ENCODE results near the gene ODAD4.

Gene ODAD4

DNA sequence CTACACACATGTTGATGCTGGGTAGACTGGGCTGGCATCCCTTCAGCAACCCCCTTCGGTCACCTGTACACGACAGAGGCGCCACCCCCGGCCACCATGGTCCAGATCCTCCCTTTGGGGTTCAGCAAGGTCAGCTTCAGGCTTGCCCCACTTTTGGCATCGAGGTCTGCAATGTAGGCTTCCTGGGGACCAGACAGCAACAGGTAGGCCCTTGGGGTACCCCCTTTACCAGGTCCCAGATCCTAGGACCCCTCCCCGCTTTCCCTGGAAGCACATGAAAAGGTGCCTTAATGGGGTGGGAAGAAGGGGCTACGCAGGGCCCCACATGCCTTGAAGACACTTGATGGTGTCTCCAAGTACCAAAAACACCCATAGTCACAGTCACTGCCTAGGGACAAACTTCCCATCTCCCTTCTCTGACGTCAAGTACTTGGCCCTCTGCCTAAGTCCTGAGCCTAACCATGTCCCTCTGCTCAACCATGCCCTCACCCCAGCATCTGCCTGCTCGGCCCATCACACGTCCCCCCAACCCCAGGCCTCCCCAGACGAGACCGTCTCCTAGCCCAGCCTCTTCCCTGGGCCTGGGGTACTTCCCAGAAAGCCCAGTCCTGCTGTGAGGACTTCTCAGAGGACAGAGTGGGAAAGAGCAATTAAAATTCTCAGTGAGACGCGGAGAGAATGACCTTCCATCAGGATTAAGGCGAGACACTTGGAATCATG is 23.8 kb upstream of the ODAD4 start:
- TF ChIP-seq, protein P1, sequence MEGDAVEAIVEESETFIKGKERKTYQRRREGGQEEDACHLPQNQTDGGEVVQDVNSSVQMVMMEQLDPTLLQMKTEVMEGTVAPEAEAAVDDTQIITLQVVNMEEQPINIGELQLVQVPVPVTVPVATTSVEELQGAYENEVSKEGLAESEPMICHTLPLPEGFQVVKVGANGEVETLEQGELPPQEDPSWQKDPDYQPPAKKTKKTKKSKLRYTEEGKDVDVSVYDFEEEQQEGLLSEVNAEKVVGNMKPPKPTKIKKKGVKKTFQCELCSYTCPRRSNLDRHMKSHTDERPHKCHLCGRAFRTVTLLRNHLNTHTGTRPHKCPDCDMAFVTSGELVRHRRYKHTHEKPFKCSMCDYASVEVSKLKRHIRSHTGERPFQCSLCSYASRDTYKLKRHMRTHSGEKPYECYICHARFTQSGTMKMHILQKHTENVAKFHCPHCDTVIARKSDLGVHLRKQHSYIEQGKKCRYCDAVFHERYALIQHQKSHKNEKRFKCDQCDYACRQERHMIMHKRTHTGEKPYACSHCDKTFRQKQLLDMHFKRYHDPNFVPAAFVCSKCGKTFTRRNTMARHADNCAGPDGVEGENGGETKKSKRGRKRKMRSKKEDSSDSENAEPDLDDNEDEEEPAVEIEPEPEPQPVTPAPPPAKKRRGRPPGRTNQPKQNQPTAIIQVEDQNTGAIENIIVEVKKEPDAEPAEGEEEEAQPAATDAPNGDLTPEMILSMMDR (IDR thresholded peaks at IDR 0.05; ENCODE audit: low read length, missing control alignments): no peak
- peak; percentile 45 for DNase-seq (ENCODE audit: low read depth)
- no peak overlapping the region for H3K4me3 ChIP-seq (replicated peaks; ENCODE audit: low read depth, low read length)

DNA sequence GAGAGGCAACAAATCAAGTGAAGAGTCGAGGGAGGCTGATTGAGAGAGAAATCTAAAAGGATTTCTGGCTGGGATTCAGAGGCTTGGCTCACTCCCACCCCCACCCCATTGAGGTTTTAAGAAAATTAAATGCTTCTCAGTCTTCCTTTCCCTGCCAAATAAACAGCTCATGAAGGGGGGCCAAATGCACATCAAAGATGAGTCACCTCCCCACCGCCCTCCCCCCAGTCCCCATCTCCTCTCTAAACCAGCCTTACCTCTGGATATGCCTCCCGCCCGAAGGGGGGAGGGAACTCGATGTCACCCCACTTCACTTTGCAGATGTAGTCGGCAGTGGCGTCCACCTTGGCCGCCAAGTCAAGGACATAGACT is 23.2 kb upstream of the ODAD4 start:
- H3K4me3 ChIP-seq (replicated peaks; ENCODE audit: low read depth, low read length): no peak overlapping the region
- TF ChIP-seq, protein P1 (IDR thresholded peaks at IDR 0.05; ENCODE audit: low read length, missing control alignments): no peak
- peak; percentile 71 for DNase-seq (ENCODE audit: low read depth)

DNA sequence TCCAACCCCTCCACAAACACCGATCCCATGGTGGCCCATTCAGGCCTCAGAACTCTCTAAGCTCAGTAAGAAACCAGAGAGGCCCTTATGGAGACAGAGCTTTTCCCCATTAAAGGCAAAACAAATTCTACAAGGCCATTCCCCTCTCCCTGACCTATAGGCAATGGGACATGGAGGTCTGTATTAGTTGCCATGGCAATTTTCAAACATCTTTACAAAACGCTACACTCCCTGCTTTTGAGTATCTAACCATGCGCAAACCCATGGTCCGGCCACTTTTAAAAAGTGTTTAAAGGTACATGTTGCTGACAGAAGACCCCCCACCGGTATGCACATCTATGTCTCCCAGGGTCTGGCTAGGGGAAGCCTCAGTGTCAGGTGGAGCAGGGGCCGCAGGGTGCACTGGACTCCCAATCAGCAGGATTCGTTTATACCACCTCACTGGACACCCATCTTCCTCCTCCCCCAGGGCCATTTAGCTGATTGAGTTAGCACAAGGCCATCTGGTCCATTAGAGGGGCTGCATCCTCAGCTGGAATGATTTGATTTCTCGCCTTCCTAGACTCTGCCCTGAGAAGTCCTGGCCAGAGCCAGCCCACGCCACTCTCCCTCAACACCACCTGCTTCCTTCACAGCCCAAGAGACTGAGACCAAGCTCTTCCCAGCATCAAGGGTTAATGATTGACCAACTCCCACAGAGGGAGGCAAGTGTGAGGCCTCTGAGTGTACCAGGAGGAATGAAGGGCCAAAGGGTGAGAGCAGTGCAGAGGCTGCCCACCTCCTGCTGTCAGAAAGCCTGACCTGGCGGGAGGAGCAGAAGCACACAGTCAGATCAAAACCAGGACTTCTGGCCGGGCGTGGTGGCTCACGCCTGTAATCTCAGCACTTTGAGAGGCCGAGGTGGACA is 22.5 kb upstream of the ODAD4 start:
- no peak for DNase-seq (ENCODE audit: low read depth)
- H3K4me3 ChIP-seq (replicated peaks; ENCODE audit: low read depth, low read length): no peak overlapping the region
- TF ChIP-seq, protein P1 (IDR thresholded peaks at IDR 0.05; ENCODE audit: low read length, missing control alignments): no peak

DNA sequence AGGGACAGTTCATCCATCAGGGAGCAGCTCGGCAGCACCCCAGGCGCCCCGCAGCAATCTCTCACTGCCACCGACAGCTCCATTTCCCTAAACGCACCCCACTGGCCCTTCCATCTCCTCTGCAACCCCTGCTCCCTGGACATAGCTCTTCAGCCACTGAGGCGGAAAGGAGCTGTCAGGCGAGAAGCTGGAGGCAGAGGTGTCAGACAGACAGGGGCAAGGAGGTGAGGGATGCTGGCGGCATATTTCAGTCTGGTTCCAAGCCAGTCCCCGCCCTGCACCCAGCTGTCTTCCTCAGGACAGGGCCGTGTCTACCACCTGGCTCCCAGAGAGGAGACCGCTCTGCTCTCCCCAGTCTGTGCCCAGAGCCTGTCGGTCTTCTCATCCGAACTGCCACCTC is 21.3 kb upstream of the ODAD4 start:
- no peak overlapping the region for H3K4me3 ChIP-seq (replicated peaks; ENCODE audit: low read depth, low read length)
- DNase-seq (ENCODE audit: low read depth): no peak
- TF ChIP-seq, protein P1 (IDR thresholded peaks at IDR 0.05; ENCODE audit: low read length, missing control alignments): no peak

DNA sequence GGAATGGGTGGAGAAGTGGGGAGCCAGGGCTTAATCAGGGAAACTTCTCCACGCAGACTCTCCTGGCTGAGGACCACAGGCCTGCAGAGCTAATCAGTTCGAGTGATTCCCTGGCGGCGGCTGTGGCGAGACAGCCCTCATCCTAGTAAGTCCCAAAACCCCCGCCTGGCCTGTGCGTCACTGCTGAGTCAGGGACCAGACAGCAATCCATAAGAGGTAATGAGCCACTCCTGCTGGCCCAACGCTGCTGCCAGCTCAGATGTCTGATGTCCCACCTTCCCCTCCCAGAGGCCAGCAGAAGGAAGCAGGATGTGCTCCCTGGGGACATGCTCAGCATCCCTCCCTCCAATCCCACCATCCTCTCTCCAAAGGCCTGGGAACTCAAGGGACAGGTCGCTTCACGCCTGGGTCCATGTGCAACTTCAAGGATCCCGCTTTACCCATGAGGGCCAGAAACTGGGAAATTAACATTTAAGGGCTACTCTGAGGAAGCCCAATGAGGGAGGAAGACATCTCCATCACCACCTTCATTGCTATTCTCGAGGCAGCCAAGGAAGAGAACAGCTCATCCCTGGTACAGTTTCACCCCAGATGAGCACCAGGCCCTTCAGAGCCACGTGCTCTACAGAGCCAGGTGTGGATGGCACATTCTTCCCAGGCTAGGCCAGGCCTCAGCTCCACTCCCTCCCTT is 19.6 kb upstream of the ODAD4 start:
- H3K4me3 ChIP-seq (replicated peaks; ENCODE audit: low read depth, low read length): no peak overlapping the region
- peak; percentile 95 for DNase-seq (ENCODE audit: low read depth)
- TF ChIP-seq, protein P1 (IDR thresholded peaks at IDR 0.05; ENCODE audit: low read length, missing control alignments): no peak

DNA sequence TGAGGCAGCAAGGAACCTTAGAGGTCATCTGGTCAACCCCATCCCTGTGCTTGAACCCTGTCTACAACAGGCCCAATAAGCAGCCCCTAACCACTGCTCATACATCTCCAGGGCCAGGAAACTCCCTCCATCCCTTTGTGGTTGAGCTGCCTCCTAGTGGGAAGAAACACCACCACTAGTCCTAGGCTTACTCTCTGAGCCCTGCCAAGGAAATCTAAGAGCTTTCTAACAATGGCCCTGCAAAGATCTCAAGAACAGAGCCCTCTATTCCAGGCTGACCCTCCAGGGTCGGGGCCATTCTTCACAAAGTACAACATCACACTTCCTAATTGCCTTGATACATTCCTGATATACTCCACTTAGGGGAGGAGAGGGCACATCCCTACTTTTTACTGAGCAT is 17.5 kb upstream of the ODAD4 start:
- DNase-seq (ENCODE audit: low read depth): no peak
- H3K4me3 ChIP-seq (replicated peaks; ENCODE audit: low read depth, low read length): no peak overlapping the region
- TF ChIP-seq, protein P1 (IDR thresholded peaks at IDR 0.05; ENCODE audit: low read length, missing control alignments): peak; percentile 30

Measured in fibroblast of pulmonary artery (primary cell).